Measurements from ENCODE around the gene NETO2.
"Not testable (repeated sequence)": the region's sequence is repeated elsewhere in the genome, so short reads cannot be mapped to it uniquely, and the experiment has no call there.

The NETO2 gene

DNA sequence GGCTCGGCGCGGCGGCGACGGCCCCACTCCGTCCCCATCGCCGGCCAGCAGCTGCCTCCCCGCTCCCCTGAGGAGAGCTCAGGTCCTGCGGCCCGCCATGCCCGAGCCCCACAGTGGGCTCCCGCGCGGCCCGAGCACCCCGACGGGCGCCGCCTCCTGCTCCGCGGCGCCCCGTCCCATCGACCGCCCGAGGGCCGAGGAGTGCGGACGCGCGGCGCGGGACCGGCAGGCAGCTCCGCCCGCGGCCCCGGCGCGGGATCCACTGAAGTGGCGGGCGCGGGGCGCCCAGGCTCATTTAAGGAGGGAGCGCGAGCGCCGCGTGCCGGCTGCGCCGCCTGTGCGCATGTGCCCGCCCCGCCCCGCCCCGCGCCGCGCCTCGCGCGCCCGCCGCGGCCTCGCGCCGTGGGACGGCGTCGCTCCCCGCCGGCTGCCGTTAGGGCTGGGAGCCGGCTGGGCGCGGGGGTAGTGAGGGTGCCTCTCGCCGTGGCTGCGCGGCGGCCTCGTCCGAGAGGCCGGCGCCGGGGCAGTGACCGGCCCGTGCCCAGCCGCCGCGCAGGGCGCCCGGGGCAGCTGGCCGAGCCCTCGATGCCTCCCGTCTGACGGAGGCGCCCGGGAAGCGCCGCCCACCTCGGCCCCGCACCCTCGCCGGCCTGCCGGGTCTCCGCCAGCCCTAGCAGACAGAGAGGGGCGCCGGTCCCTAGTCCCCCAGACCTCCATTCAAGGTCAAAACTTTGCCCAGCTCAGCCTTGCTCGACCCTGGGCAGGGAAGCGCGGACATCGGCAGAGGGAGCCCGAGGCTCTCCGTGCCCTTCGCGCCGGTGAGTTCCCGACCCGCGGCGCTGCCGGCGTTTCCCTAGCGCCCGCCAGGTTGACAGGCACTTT, at the start of gene NETO2:
NETO2 (minus strand) TSS at position 269 of the 882 bp plus-strand sequence. CDS start 333 bp downstream, outside the sequence.
- DNase-seq = peak; percentile 53

GRCh38 chr16:47182318-47182717, 38.6 kb upstream of the NETO2 start:
- no peak for DNase-seq

DNA sequence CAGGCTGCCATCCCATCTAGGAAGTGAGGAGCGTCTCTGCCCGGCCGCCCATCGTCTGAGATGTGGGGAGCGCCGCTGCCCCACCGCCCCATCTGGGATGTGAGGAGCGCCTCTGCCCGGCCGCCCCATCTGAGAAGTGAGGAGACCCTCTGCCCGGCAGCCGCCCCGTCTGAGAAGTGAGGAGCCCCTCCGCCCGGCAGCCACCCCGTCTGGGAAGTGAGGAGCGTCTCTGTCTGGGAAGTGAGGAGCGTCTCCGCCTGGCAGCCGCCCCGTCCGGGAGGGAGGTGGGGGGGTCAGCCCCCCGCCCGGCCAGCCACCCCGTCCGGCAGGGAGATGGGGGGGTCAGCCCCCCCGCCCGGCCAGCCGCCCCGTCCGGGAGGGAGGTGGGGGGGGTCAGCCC, 37.3 kb upstream of the NETO2 start:
- DNase-seq = not testable (repeated sequence)

- DNase-seq = no peak
These were observed 36.3 kb upstream of the NETO2 start for GRCh38 chr16:47180073-47180472.

- DNase-seq = no peak
These were observed 31.4 kb upstream of the NETO2 start for GRCh38 chr16:47175152-47175551.

- no peak for DNase-seq
These were observed 19.1 kb upstream of the NETO2 start for GRCh38 chr16:47162670-47163420.

GRCh38 chr16:47161464-47161863, 17.7 kb upstream of the NETO2 start:
- DNase-seq = no peak

- DNase-seq = no peak
These were observed 16.7 kb upstream of the NETO2 start for GRCh38 chr16:47160422-47160821.

DNA sequence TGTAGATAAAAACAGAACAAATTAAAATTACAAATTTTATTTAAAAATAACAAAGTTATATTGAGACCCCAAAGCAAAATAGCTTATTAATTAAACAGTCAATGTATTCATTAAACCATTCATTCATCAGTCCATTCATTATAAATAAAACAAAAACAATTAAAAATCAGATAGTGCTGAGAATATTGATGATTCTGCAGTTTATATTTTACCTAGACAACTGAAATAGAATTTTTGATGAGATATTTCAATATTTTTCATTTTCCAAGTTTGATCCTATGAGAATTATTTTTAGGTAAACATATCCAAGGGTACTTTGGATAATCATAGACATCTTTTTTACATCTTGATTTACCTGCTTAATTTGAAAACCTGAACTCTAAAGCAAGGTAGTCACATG, 15.2 kb upstream of the NETO2 start:
- DNase-seq = no peak

- DNase-seq = no peak
These were observed 13.0 kb upstream of the NETO2 start for GRCh38 chr16:47156680-47157215.

- not testable (repeated sequence) for DNase-seq
These were observed 8.8 kb upstream of the NETO2 start for GRCh38 chr16:47152501-47152900.

DNA sequence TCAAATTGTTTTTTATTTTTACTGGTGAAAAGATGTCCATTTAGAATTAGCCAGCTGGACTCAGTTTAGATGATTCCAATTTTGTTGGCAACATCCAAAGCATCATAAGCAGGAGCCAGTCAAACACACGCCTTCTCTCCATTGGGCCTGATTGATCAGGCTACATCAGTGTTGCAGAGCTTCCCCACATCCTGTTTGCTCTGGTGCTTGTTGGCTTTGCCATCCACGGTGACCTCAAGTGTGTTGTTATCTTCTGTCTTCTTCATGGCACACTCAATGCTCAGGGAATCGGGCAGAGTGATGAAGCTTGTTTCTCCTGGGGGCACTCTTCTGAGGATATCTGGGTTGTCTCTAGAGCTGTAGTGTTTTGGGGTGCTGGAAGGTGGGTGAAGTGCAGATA, 6.3 kb upstream of the NETO2 start:
- no peak for DNase-seq

DNA sequence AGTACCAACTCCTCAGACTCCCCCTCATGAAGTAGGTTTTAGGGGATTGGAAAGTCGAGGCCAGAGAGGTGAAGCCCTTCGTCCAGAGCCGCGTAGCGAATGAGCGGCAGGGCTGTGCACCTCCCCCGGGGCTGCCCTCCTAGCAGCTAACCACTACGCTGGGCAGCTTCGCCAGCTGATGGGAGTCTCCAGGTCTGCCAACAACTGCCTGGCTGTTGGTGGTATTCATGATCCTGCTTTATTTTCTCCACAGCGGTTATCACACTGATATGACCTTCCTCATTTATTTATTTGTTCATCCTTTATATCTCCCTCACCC, 773 bp upstream of the NETO2 start:
- no peak for DNase-seq

DNA sequence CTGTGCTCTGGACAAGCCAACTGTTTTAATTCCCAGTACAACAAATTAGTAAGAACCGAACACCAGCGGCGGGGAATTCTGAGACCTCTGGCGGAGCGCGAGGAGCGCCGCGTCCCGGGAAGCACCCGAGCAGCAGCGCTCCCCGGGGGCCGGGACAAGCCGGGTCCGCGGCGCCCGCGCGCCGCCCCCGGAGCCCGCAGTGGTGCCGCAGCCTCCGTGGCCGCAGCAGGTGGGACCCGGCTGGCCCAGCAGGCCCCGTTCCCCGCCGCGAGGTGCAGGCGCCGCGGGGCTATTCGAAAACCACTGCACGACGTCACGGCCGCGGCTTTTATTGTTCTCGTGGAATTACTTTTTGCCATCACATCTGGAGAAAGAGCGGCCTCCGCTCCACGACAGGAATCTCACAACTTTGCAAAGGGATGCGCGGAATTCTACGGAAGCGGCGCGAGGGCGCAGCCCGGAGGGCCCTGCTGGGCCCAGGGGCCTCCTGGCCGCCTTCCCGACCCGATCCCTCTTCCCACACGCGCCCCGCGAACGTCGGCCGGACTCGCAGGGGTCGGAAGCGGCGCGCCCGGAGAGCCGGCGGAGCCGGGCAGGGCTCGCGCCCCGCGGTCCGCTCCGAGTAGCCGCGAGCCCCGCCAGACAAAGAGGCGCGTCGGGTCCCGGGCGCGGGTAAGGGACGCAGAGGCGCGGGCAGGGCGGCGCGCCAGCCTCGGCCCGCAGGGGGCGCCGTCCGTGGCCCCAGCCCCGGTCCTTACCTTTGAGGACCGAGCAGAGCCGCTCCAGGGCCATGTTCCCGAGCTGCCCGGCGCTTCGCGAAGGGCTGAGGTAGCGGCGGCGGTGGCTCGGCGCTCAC, 696 bp downstream of the NETO2 start:
- peak; percentile 63 for DNase-seq

DNA sequence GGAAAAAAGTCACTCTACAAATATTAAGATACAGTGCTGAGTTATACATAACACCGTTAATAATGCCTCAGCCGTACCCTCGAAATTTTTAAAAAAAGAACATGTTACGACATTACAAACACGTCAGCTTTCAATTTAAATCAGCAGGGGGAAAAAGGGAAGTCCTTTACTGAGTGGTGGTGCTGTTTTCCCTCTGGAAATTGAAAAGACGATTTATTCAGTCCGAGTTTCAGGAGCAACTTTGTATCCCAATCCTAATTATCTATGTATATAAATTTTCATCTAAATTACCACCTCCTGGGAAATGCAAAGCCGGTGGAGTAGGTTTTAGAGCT, 1.3 kb downstream of the NETO2 start:
- DNase-seq = no peak

GRCh38 chr16:47141773-47142485, 1.8 kb downstream of the NETO2 start:
- DNase-seq = peak; percentile 84

DNA sequence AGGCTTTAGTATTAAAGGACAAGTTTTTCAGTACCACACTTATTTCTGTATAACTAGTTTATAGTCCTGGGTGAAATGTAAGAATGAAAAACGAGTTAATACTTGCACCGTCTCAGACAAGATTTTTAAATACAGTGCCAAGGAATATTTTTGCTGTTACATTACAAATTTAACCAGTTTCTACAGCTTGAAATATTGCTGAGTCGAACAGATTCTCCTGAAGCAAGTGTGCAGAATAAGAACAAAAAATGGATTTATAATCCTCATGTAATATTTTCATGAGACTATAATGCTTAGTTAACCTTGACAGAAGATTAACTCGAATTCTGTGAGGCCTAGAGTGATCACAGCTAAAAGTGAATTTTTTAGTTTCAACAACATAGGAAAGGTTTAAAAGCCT, 3.1 kb downstream of the NETO2 start:
- no peak for DNase-seq

DNA sequence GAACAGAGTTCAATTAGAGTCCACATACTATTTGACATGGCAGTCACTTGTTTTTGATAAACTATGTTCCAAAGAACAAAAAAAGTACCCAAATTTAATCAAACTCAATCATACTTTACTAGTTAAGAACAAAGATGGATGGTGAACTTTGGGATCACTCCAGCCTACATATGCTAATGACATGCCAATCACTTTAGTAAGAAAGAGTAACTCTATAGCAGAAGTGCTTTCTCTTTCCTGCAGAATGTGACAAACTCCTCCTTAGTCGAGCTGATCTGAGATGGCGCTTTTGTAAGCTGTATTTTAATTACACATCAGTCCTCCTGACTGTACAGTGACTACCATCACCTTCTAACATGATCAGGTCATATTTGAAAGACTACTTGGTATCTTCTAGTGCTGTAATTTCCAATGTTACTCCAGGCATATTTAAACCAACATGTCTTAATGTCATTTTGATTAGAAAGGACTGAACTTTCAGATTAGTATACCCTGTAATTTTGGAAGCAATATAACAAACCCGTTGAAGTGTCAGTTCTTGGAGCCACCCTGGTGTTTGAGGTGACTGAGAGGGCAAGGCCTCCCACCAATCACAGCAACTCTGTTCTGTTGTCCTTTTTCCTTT, 4.1 kb downstream of the NETO2 start:
- no peak for DNase-seq

GRCh38 chr16:47137925-47138324, 5.8 kb downstream of the NETO2 start:
- not testable (repeated sequence) for DNase-seq

GRCh38 chr16:47136099-47136842, 7.5 kb downstream of the NETO2 start:
- no peak for DNase-seq

DNA sequence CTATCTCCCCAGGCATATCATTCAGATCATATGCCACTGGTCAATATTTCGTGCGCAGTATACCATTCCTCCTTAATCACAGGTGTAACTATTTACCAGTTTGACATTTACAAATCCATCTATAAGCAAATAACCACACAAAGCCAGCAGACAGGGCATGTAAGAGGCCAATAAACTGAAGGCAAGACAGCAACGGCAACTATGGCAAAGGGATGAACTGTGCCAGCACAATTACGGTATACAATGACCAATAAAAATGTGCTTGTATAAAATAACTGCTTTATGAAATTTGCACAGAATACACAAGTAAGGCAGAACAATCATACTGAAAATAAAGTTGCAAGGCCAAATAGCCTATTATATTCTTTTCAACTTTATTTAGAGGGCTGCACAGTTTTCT, 9.2 kb downstream of the NETO2 start:
- DNase-seq = no peak
